CD4-positive, alpha-beta T cell treated with Interleukin-12 subunit alpha and Interleukin-12 subunit beta, for 1 hour (primary cell): Measurements from ENCODE around the gene PRR30.
"Not testable (repeated sequence)": the region's sequence is repeated elsewhere in the genome, so short reads cannot be mapped to it uniquely, and the experiment has no call there.

Source experiments
- DNase-seq: peaks from one replicate; pipeline ENCODE4 v3.0.0-alpha.2; 2020

Gene PRR30

DNA sequence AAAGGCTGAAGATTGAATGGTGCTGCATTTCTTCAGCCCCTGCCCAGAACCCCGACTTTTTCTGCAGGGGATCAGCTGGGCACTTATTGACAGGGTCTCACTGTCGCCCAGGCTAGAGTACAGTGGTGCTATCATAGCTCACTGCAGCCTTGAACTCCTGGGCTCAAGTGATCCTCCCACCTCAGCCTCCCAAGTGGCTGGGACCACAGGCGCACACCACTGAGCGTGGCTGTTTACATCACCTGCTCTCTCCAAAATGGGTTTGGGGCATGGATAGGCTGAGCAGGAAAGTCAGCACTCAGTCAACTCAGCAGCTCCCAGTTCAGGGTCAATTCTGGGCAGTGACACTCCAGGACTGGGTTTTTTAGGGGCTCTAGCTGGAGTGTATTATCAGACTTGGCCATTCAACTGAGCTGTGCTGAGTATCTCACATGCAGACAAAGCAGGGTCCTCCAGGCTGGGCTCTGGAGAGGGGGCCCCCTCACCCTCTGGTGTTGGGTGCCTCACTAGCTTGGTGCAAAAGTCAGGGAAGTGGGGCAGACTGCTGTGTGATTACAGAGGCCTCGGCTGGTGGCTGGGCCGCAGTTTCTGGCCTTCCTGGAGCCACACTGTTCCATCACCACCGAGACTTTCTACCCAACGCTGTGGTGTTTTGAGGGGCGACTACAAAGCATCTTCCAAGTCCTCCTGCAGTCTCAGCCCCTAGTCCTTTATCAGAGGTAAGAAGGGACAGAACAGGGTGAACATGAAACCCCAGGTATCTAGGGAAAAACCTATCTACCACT, 11.1 kb downstream of the PRR30 start:
- DNase-seq = no peak

- no peak for DNase-seq
Measured at GRCh38 chr2:27126252-27126710, 12.9 kb downstream of the PRR30 start.

DNA sequence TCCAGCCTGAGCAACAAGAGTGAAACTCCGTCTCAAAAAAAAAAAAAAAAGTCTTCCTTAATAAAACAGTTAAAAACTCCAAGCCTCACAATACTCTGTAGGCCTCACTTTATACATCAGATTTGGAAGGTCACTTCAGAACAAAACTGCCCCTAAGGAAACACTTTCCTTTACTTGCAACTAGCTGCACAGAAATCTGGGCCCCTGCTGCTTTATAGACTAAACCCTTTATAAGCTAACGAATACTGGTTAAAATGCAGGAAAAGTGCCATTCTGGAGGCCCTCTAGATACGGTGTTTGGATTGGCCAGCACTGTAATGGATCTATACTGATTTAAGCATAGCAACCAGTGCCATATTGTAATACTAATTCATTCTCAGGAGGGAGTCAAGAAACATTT, 14.1 kb downstream of the PRR30 start:
- no peak for DNase-seq

GRCh38 chr2:27123302-27124150, 15.7 kb downstream of the PRR30 start, which contains the start of gene ABHD1:
ABHD1 (plus strand) TSS chr2:27123815; CDS start chr2:27123949, 134 bp downstream.
- DNase-seq = peak; percentile 80

- no peak for DNase-seq
Measured at GRCh38 chr2:27122791-27123190, 16.4 kb downstream of the PRR30 start.

DNA sequence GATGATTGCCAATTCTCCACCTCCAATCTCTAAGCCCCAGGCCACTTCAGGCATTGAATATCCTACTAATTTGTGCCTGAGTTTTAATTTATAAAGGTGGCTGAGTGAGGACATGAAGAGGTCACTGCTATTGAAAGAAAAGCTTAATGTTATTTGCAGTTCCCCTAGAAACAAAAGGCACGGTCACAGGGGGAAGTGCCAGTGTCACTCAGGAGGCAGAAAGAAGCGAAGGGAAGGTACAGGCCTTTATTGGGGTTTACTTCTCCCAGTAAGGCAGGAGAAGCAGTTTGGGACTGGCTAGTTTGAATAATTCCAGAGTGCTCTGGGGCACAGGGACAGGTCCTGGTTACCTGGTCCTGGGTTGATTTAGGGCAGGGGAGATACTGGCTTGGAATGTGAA, 17.3 kb downstream of the PRR30 start:
- no peak for DNase-seq

DNA sequence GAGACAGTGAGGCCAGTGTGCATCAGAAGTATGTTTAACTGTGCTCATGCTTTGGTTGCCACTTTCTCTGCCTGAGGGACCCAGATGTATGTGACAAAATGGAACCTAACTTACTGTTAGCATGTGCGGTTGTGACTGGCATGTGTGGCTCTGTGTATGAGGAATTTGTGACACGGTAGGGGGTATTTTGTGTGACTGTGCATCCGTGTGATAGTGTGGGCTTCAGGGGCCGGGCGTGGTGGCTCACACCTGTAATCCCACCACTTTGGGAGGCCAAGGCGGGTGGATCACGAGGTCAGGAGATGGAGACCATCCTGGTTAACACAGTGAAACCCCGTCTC, 19.9 kb downstream of the PRR30 start:
- not testable (repeated sequence) for DNase-seq

- peak; percentile 12 for DNase-seq
Measured at GRCh38 chr2:27118525-27119329, 20.5 kb downstream of the PRR30 start, which contains the start of gene CGREF1. CGREF1 (minus strand) TSS chr2:27119128; CDS start chr2:27104366, 14,762 bp downstream.

- no peak for DNase-seq
Measured at GRCh38 chr2:27117995-27118524, 21.1 kb downstream of the PRR30 start.

GRCh38 chr2:27115519-27115918, 23.7 kb downstream of the PRR30 start:
- no peak for DNase-seq

GRCh38 chr2:27111392-27112078, 27.7 kb downstream of the PRR30 start:
- not testable (repeated sequence) for DNase-seq

GRCh38 chr2:27110603-27111352, 28.4 kb downstream of the PRR30 start:
- DNase-seq = not testable (repeated sequence)

GRCh38 chr2:27109083-27109482, 30.1 kb downstream of the PRR30 start:
- no peak for DNase-seq

DNA sequence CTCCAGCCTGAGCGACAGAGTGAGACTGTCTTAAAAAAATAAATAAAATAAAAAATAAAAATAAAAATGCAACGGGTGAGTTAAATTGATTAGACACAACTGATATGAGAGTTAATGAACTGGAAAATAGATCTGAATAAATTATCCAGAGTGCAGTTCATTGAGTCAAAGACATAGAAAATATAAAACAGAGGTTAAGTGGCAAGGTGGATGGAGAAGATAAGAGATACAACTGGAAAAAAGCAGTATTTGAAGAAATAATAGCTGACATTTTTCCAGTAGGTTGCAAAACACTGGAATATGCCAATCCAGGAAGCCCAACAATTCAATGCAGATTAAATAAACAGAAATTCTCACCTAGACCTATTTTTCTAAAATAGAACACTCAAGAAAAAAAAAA, 31.0 kb downstream of the PRR30 start:
- DNase-seq = no peak

DNA sequence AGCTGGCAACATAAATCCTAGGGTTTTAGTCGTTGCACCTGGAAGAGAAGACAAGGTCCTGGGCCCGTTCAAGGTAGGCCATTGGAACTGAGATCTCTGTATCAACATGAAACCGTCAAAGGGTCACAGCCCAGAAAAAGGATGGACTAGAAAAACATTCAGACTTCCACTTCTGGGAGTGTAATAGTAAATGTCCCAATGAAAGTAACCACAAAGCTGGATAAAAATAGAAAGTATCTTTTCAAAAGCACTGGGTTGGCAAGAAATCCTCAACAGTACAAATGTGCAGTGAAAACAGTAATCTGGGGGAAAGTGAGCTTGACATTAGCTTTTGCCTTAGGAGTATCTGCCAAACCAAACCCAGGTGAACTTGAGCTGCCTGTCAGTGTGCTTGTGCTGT, 33.2 kb downstream of the PRR30 start:
- no peak for DNase-seq

GRCh38 chr2:27102329-27102728, 36.9 kb downstream of the PRR30 start:
- no peak for DNase-seq

GRCh38 chr2:27100036-27100435, 39.2 kb downstream of the PRR30 start:
- DNase-seq = no peak

- DNase-seq = no peak
Measured at GRCh38 chr2:27099334-27099955, 39.8 kb downstream of the PRR30 start.

GRCh38 chr2:27097341-27097740, 41.9 kb downstream of the PRR30 start:
- no peak for DNase-seq

DNA sequence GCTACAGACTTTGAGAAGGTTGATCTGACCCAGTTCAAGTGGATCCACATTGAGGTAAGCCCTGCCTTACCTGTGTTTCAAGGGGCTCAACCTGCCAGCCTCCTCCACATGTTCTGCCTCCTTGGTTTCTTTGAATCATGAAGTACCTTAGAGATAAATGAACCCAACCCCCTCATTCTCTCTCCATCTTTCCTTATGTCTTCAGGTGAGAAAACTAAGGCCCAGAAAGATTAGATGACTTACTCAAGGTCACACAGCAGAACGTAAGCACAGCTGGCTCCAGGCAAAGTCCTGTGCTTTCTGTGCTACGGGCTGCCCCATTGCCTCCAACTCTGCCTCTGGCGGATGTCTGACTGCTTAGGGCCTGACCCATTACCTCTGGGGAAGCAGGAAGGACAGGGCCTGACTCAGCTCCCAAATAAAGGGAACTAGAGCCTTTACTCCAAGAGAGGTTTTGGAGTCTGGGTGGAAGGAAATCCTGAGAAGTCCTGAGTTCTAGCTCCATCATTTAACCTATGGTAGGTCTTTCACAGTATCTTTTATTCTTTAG, 42.4 kb downstream of the PRR30 start:
- no peak for DNase-seq
